ENCODE data around the gene FGFR2.

GRCh38 chr10:121577568-121577967, 20.7 kb downstream of the FGFR2 start:
- TF ChIP-seq, protein P1, sequence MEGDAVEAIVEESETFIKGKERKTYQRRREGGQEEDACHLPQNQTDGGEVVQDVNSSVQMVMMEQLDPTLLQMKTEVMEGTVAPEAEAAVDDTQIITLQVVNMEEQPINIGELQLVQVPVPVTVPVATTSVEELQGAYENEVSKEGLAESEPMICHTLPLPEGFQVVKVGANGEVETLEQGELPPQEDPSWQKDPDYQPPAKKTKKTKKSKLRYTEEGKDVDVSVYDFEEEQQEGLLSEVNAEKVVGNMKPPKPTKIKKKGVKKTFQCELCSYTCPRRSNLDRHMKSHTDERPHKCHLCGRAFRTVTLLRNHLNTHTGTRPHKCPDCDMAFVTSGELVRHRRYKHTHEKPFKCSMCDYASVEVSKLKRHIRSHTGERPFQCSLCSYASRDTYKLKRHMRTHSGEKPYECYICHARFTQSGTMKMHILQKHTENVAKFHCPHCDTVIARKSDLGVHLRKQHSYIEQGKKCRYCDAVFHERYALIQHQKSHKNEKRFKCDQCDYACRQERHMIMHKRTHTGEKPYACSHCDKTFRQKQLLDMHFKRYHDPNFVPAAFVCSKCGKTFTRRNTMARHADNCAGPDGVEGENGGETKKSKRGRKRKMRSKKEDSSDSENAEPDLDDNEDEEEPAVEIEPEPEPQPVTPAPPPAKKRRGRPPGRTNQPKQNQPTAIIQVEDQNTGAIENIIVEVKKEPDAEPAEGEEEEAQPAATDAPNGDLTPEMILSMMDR (IDR thresholded peaks at IDR 0.05), result no peak
- no peak for TF ChIP-seq POLR2AphosphoS5 (IDR thresholded peaks at IDR 0.05)
- TF ChIP-seq POLR2A (IDR thresholded peaks at IDR 0.05), result no peak

All from breast epithelium (tissue), 3 donors.